ENCODE measurements around the gene PKNOX1.
A peak's percentile ranks its signal among the peaks of the same experiment; 100 is the strongest.
"Not testable (repeated sequence)": the region's sequence is repeated elsewhere in the genome, so short reads cannot be mapped to it uniquely, and the experiment has no call there.

Gene PKNOX1

GRCh38 chr21:43021191-43021590, 46.8 kb downstream of the PKNOX1 start:
- no peak for DNase-seq

GRCh38 chr21:43021756-43022600, 47.6 kb downstream of the PKNOX1 start:
- DNase-seq, result no peak

- DNase-seq, result no peak
These were observed 48.8 kb downstream of the PKNOX1 start for GRCh38 chr21:43023175-43023574.

GRCh38 chr21:43024439-43025136, 50.2 kb downstream of the PKNOX1 start:
- no peak for DNase-seq

GRCh38 chr21:43025636-43026180, 51.3 kb downstream of the PKNOX1 start:
- no peak for DNase-seq

GRCh38 chr21:43027846-43028731, 53.7 kb downstream of the PKNOX1 start:
- DNase-seq, result no peak

- no peak for DNase-seq
These were observed 55.4 kb downstream of the PKNOX1 start for GRCh38 chr21:43029785-43030184.

- no peak for DNase-seq
These were observed 56.8 kb downstream of the PKNOX1 start for GRCh38 chr21:43031121-43031619.

- no peak for DNase-seq
These were observed 59.7 kb downstream of the PKNOX1 start for GRCh38 chr21:43034101-43034500.

- no peak for DNase-seq
These were observed 60.5 kb downstream of the PKNOX1 start for GRCh38 chr21:43034826-43035225.

GRCh38 chr21:43036889-43037288, 62.5 kb downstream of the PKNOX1 start:
- DNase-seq, result peak in 1 of 2 donors; percentile 35

GRCh38 chr21:43037918-43038658, 63.7 kb downstream of the PKNOX1 start:
- not testable (repeated sequence) for DNase-seq

- not testable (repeated sequence) for DNase-seq
These were observed 64.3 kb downstream of the PKNOX1 start for GRCh38 chr21:43038659-43039044.

- DNase-seq, result not testable (repeated sequence)
These were observed 67.8 kb downstream of the PKNOX1 start for GRCh38 chr21:43042169-43042568.

- DNase-seq, result not testable (repeated sequence)
These were observed 68.9 kb downstream of the PKNOX1 start for GRCh38 chr21:43043291-43043690.

- not testable (repeated sequence) for DNase-seq
These were observed 70.2 kb downstream of the PKNOX1 start for GRCh38 chr21:43044547-43044946.

- DNase-seq, result not testable (repeated sequence)
These were observed 71.0 kb downstream of the PKNOX1 start for GRCh38 chr21:43045165-43045875.

- DNase-seq, result not testable (repeated sequence)
These were observed 71.8 kb downstream of the PKNOX1 start for GRCh38 chr21:43045876-43046821.

GRCh38 chr21:43053112-43053511, 78.8 kb downstream of the PKNOX1 start:
- not testable (repeated sequence) for DNase-seq

All from CD4-positive, alpha-beta T cell treated with Interleukin-4 for 1 hour (primary cell).